ENCODE results near the gene NRBF2. TPM values are rescaled to one million over a fixed set of nuclear protein-coding genes. Genes with fewer than 3 reads are reported as not detected.

The NRBF2 gene
- polyA plus RNA-seq, 3 donors from 2014 or later, result 15.4 to 31.2 (median 15.6) TPM

GRCh38 chr10:63105225-63106110 lies 27.7 kb upstream of the NRBF2 start:
- Mint-ChIP-seq H3K4me1 (no peaks in the 10 kb centered on the region), H3K36me3 (peaks cover 0 to 3% (median 0%) of the 10 kb centered on the region in 3 donors)

GRCh38 chr10:63106111-63106755 lies 26.9 kb upstream of the NRBF2 start:
- H3K27me3 Mint-ChIP-seq (ENCODE audit: low read depth in 3 of 3), result peaks cover 2 to 20% (median 18%) of the 10 kb centered on the region in 3 donors
- no peaks in the 10 kb centered on the region for H3K4me1 Mint-ChIP-seq
- H3K27ac Mint-ChIP-seq, result no peak overlapping the region
- DNase-seq, result no peak
- H3K9me3 Mint-ChIP-seq, result no peaks in the 10 kb centered on the region
- no peak overlapping the region for H3K4me3 Mint-ChIP-seq
- H3K36me3 Mint-ChIP-seq, result peaks cover 0 to 3% (median 0%) of the 10 kb centered on the region in 3 donors

More at GRCh38 chr10:63105225-63106110, 27.7 kb upstream of the NRBF2 start:
- peaks cover 2 to 19% (median 13%) of the 10 kb centered on the region in 3 donors for H3K27me3 Mint-ChIP-seq (ENCODE audit: low read depth in 3 of 3)
- no peak for DNase-seq
- no peak overlapping the region for H3K27ac Mint-ChIP-seq
- no peaks in the 10 kb centered on the region for H3K9me3 Mint-ChIP-seq
- no peak overlapping the region for H3K4me3 Mint-ChIP-seq

GRCh38 chr10:63107943-63108437 lies 25.1 kb upstream of the NRBF2 start:
- Mint-ChIP-seq H3K27me3 (ENCODE audit: low read depth in 3 of 3) (peaks cover 2 to 18% (median 16%) of the 10 kb centered on the region in 3 donors), H3K4me3 (no peak overlapping the region), H3K36me3 (peaks cover 0 to 3% (median 0%) of the 10 kb centered on the region in 3 donors)

GRCh38 chr10:63110940-63111339 lies 22.2 kb upstream of the NRBF2 start:
- no peak overlapping the region for H3K4me3 Mint-ChIP-seq
- no peak for DNase-seq
- H3K9me3 Mint-ChIP-seq, result no peaks in the 10 kb centered on the region
- peaks cover 2 to 10% (median 10%) of the 10 kb centered on the region in 3 donors for H3K27me3 Mint-ChIP-seq (ENCODE audit: low read depth in 3 of 3)
- no peaks in the 10 kb centered on the region for H3K36me3 Mint-ChIP-seq
- no peaks in the 10 kb centered on the region for H3K4me1 Mint-ChIP-seq
- H3K27ac Mint-ChIP-seq, result no peak overlapping the region

More at GRCh38 chr10:63107943-63108437, 25.1 kb upstream of the NRBF2 start:
- H3K9me3 Mint-ChIP-seq, result no peaks in the 10 kb centered on the region
- H3K27ac Mint-ChIP-seq, result no peak overlapping the region
- H3K4me1 Mint-ChIP-seq, result no peaks in the 10 kb centered on the region
- DNase-seq, result no peak

GRCh38 chr10:63114031-63114814 lies 18.9 kb upstream of the NRBF2 start:
- H3K36me3 Mint-ChIP-seq, result no peaks in the 10 kb centered on the region
- H3K9me3 Mint-ChIP-seq, result no peaks in the 10 kb centered on the region
- H3K4me1 Mint-ChIP-seq, result no peaks in the 10 kb centered on the region
- H3K4me3 Mint-ChIP-seq, result no peak overlapping the region
- peaks cover 2 to 7% (median 4%) of the 10 kb centered on the region in 3 donors for H3K27me3 Mint-ChIP-seq (ENCODE audit: low read depth in 3 of 3)
- no peak for DNase-seq
- H3K27ac Mint-ChIP-seq, result no peak overlapping the region

GRCh38 chr10:63115732-63116383 lies 17.3 kb upstream of the NRBF2 start:
- no peaks in the 10 kb centered on the region for H3K36me3 Mint-ChIP-seq
- no peaks in the 10 kb centered on the region for H3K4me1 Mint-ChIP-seq
- no peak overlapping the region for H3K27ac Mint-ChIP-seq

GRCh38 chr10:63116452-63117072 lies 16.6 kb upstream of the NRBF2 start:
- no peak overlapping the region for H3K27ac Mint-ChIP-seq
- no peaks in the 10 kb centered on the region for H3K36me3 Mint-ChIP-seq
- H3K27me3 Mint-ChIP-seq (ENCODE audit: low read depth in 3 of 3), result peaks cover 0 to 2% (median 2%) of the 10 kb centered on the region in 3 donors
- no peak for DNase-seq
- H3K9me3 Mint-ChIP-seq, result no peaks in the 10 kb centered on the region
- no peaks in the 10 kb centered on the region for H3K4me1 Mint-ChIP-seq
- no peak overlapping the region for H3K4me3 Mint-ChIP-seq

More at GRCh38 chr10:63115732-63116383, 17.3 kb upstream of the NRBF2 start:
- Mint-ChIP-seq H3K9me3 (no peaks in the 10 kb centered on the region), H3K4me3 (no peak overlapping the region), H3K27me3 (ENCODE audit: low read depth in 3 of 3) (peaks cover 1 to 4% (median 2%) of the 10 kb centered on the region in 3 donors)
- DNase-seq, result no peak

- Mint-ChIP-seq H3K9me3 (no peaks in the 10 kb centered on the region), H3K4me3 (no peak overlapping the region), H3K4me1 (no peaks in the 10 kb centered on the region), H3K27ac (no peak overlapping the region), H3K27me3 (ENCODE audit: low read depth in 3 of 3) (peaks cover 0 to 2% (median 2%) of the 10 kb centered on the region in 3 donors), H3K36me3 (no peaks in the 10 kb centered on the region)
- no peak for DNase-seq
These were observed 14.1 kb upstream of the NRBF2 start for GRCh38 chr10:63119041-63119440.

GRCh38 chr10:63120554-63120953 lies 12.6 kb upstream of the NRBF2 start:
- H3K27ac Mint-ChIP-seq, result no peak overlapping the region
- no peaks in the 10 kb centered on the region for H3K9me3 Mint-ChIP-seq

GRCh38 chr10:63123727-63124362 lies 9.3 kb upstream of the NRBF2 start:
- Mint-ChIP-seq H3K27me3 (ENCODE audit: low read depth in 3 of 3) (peaks cover under 1 to 4% (median 4%) of the 10 kb centered on the region in 3 donors), H3K36me3 (peaks cover 0 to 4% (median 0%) of the 10 kb centered on the region in 3 donors), H3K4me3 (no peak overlapping the region), H3K4me1 (no peaks in the 10 kb centered on the region), H3K27ac (no peak overlapping the region), H3K9me3 (peaks cover 0 to 2% (median 0%) of the 10 kb centered on the region in 6 donors)
- no peak for DNase-seq

More at GRCh38 chr10:63120554-63120953, 12.6 kb upstream of the NRBF2 start:
- H3K36me3 Mint-ChIP-seq, result peaks cover 0 to 4% (median 0%) of the 10 kb centered on the region in 3 donors
- no peaks in the 10 kb centered on the region for H3K4me1 Mint-ChIP-seq
- no peak overlapping the region for H3K4me3 Mint-ChIP-seq
- DNase-seq, result no peak
- peaks cover 0 to 2% (median 0%) of the 10 kb centered on the region in 3 donors for H3K27me3 Mint-ChIP-seq (ENCODE audit: low read depth in 3 of 3)

GRCh38 chr10:63125459-63125858 lies 7.7 kb upstream of the NRBF2 start:
- Mint-ChIP-seq H3K9me3 (peaks cover 0 to 2% (median 0%) of the 10 kb centered on the region in 6 donors), H3K4me3 (no peak overlapping the region), H3K36me3 (peaks cover 0 to 4% (median 0%) of the 10 kb centered on the region in 3 donors), H3K4me1 (no peaks in the 10 kb centered on the region), H3K27ac (no peak overlapping the region), H3K27me3 (ENCODE audit: low read depth in 3 of 3) (peaks cover 2 to 9% (median 5%) of the 10 kb centered on the region in 3 donors)
- DNase-seq, result no peak

GRCh38 chr10:63128443-63128842 lies 4.7 kb upstream of the NRBF2 start:
- DNase-seq, result no peak
- Mint-ChIP-seq H3K4me1 (peaks cover 9% of the 10 kb centered on the region in 2 donors), H3K27me3 (ENCODE audit: low read depth in 3 of 3) (peaks cover 7 to 17% (median 14%) of the 10 kb centered on the region in 3 donors), H3K36me3 (peaks cover 0 to 8% (median 0%) of the 10 kb centered on the region in 3 donors), H3K9me3 (peaks cover 0 to 7% (median 0%) of the 10 kb centered on the region in 6 donors), H3K27ac (no peak overlapping the region), H3K4me3 (no peak overlapping the region)

All from immature natural killer cell (primary cell).